ENCODE data around the gene PLCE1.

PLCE1 gene

GRCh38 chr10:94041206-94041605 lies 47.5 kb downstream of the PLCE1 start:
- TF ChIP-seq POLR2AphosphoS5 (IDR thresholded peaks at IDR 0.05; ENCODE audit: low read depth, low read length) = no peak
- TF ChIP-seq FOXP2 (optimal IDR thresholded peaks at IDR 0.05; ENCODE audit: borderline replicate concordance, extremely low read depth, extremely low read length, insufficient read depth) = no peak
- no peak for TF ChIP-seq REST (IDR thresholded peaks at IDR 0.05; ENCODE audit: insufficient read depth in 1 of 2, low read depth in 2 of 2, low read length in 2 of 2)
- no peak for TF ChIP-seq TAF1 (IDR thresholded peaks at IDR 0.05; ENCODE audit: borderline replicate concordance, insufficient read depth, low read length)
- no peak for TF ChIP-seq SIN3A (IDR thresholded peaks at IDR 0.05; ENCODE audit: borderline replicate concordance, insufficient read depth, low read length)

GRCh38 chr10:94042001-94042833 lies 48.5 kb downstream of the PLCE1 start:
- no peak for TF ChIP-seq FOXP2 (optimal IDR thresholded peaks at IDR 0.05; ENCODE audit: borderline replicate concordance, extremely low read depth, extremely low read length, insufficient read depth)
- TF ChIP-seq SIN3A (IDR thresholded peaks at IDR 0.05; ENCODE audit: borderline replicate concordance, insufficient read depth, low read length) = no peak
- no peak for TF ChIP-seq TAF1 (IDR thresholded peaks at IDR 0.05; ENCODE audit: borderline replicate concordance, insufficient read depth, low read length)
- no peak for TF ChIP-seq POLR2AphosphoS5 (IDR thresholded peaks at IDR 0.05; ENCODE audit: low read depth, low read length)
- TF ChIP-seq REST (IDR thresholded peaks at IDR 0.05; ENCODE audit: insufficient read depth in 1 of 2, low read depth in 2 of 2, low read length in 2 of 2) = no peak

GRCh38 chr10:94042834-94043175 lies 49.1 kb downstream of the PLCE1 start:
- TF ChIP-seq FOXP2 (optimal IDR thresholded peaks at IDR 0.05; ENCODE audit: borderline replicate concordance, extremely low read depth, extremely low read length, insufficient read depth) = no peak
- no peak for TF ChIP-seq POLR2AphosphoS5 (IDR thresholded peaks at IDR 0.05; ENCODE audit: low read depth, low read length)
- no peak for TF ChIP-seq REST (IDR thresholded peaks at IDR 0.05; ENCODE audit: insufficient read depth in 1 of 2, low read depth in 2 of 2, low read length in 2 of 2)
- TF ChIP-seq TAF1 (IDR thresholded peaks at IDR 0.05; ENCODE audit: borderline replicate concordance, insufficient read depth, low read length) = no peak
- no peak for TF ChIP-seq SIN3A (IDR thresholded peaks at IDR 0.05; ENCODE audit: borderline replicate concordance, insufficient read depth, low read length)

All from PFSK-1 (cell line).